Stimulated activated CD4-positive, alpha-beta T cell treated with anti-CD3 and anti-CD28 coated beads, Interleukin-2, amount 100 ng/mL, for 48 hours (primary cell): Measurements from ENCODE around the gene FNDC3A.

Experiments
- DNase-seq, 2 donors: peaks; one replicate each; pipeline ENCODE4 v3.0.0-alpha.2; 2020

The FNDC3A gene, protein sequence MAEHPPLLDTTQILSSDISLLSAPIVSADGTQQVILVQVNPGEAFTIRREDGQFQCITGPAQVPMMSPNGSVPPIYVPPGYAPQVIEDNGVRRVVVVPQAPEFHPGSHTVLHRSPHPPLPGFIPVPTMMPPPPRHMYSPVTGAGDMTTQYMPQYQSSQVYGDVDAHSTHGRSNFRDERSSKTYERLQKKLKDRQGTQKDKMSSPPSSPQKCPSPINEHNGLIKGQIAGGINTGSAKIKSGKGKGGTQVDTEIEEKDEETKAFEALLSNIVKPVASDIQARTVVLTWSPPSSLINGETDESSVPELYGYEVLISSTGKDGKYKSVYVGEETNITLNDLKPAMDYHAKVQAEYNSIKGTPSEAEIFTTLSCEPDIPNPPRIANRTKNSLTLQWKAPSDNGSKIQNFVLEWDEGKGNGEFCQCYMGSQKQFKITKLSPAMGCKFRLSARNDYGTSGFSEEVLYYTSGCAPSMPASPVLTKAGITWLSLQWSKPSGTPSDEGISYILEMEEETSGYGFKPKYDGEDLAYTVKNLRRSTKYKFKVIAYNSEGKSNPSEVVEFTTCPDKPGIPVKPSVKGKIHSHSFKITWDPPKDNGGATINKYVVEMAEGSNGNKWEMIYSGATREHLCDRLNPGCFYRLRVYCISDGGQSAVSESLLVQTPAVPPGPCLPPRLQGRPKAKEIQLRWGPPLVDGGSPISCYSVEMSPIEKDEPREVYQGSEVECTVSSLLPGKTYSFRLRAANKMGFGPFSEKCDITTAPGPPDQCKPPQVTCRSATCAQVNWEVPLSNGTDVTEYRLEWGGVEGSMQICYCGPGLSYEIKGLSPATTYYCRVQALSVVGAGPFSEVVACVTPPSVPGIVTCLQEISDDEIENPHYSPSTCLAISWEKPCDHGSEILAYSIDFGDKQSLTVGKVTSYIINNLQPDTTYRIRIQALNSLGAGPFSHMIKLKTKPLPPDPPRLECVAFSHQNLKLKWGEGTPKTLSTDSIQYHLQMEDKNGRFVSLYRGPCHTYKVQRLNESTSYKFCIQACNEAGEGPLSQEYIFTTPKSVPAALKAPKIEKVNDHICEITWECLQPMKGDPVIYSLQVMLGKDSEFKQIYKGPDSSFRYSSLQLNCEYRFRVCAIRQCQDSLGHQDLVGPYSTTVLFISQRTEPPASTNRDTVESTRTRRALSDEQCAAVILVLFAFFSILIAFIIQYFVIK

DNA sequence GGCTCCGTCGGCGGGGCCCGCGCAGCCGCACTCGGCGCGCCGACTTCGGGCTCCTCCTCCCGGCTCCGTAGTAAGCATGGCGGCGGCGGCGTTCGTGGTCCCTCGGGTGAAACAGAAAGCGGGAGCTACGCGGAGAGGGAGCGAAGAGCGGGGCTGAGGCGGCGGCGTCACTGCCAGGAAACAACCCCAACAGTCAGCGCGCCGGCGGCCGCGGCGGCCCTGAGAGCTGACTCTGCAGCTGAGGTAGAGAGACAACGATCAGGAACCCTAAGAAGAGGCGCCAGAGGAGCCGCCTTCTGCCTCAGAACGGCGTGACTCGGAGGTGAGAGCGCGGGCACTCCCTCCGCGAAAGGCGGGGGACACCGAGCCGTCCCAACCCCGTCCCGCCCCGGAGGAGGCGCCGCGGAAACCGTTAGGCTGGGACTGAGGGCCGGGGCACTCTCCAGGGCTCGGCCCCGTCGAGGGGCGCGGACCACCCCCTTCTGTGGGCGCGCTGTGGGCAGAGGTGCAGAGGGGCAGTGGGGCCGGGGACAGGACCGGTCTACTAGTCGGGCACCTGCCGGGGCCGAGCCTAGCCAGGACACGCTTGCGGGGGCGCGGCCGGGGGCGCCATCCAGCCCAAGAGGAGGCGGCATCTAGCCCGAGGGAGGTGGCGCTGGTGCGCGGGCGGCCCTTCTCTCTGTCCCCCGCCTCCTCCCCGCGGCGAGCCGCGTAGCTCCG is at the start of gene FNDC3A:
FNDC3A (plus strand) TSS at position 57 of the 720 bp plus-strand sequence. CDS start 30,279 bp downstream, outside the sequence.
- peak; percentile 75 to 82 for DNase-seq

DNA sequence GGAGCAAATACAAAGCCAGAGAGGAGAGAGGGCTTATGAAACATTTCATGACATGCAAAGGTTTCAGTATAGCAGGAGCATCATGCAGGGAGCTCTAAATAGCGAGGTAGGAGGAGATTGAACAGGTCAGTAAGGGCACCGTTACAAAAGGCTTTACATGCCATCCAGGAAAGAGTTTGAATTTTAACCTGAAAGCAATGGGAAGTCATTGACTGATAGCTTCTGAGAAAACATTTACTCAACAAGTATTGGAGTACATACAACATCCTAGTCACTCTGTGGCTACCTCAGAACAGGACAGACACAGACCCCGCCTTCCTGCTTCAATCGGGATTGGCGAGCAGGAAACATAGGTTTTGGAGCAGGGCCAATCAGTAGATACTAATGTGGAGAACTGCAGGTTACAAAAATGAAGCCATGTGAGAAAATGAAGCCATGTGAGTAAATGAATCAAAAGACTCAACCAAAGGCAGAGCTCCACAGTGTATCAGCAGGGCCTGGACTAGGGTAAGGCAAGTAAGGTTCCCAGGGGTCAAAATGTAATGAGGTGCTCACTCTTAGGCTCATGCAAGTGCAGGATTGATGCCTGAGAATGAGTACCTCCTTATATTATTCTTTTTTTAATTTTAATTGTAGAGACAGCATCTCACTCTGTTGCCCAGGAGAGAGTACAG is 46.8 kb upstream of the FNDC3A start:
- no peak for DNase-seq

DNA sequence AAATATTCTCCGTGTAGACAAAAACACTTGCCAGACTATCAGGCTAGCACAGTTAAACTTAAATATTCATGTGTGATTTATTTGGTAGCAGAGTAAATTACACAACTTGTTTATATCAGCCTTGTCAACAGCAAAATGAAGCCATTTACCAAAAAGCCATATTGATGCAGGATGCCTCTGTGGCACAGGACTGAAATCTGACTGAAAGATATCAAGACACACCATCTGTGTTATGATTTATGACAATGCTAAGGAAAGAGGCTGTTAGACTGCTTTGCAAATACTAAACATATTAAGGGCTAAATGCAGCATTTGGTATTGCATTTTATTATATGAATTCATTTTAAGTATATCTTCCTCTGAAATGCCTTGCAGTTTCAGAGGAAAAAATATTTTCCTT is 44.8 kb upstream of the FNDC3A start:
- no peak for DNase-seq

DNA sequence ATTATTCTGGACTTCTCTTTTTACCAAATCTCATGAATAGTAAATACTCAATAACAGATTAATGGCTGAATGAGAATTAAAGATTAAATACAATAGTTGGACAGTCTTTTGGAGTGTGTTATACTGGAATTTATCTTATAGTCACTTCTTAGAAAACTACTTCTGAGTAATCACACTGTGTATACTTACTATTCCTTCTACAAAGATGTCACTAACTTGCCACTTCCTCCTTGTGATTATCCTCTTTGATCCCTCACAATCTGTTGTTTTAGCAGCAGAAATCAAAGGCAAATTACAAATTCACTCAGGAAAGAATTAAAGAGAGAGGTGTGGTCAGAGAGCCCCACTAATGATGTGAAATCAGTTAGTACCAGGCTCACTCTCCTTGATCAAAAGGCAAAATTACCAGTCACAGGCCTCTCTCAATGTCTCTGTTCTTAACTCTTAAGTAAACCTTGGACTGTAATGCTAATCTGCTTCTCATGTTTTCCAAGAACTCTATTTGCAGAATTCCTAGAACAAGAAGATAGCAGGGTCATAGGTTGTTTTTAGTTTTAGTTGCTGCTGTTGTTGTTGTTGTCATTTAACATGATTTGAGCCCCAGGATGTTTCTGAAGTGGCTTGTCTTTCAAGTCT is 37.3 kb upstream of the FNDC3A start:
- DNase-seq = no peak

DNA sequence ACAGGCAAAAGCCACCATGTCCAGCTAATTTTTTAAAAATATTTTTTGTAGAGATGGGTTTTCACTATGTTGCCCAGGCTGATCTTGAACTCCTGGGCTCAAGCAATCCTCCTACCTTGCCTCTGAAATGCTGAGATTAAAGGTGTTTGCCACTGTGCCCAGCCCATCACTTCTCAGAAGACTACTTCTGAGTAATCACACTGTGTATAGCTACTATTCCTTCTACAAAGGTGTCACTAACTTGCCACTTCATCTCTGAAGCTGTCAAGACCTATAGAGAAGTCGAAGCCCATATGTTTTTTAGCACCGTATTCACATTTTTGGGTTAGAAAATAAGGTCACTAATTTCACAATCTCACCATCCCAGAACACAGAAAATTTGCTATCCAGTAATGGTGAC is 36.0 kb upstream of the FNDC3A start:
- DNase-seq = no peak

DNA sequence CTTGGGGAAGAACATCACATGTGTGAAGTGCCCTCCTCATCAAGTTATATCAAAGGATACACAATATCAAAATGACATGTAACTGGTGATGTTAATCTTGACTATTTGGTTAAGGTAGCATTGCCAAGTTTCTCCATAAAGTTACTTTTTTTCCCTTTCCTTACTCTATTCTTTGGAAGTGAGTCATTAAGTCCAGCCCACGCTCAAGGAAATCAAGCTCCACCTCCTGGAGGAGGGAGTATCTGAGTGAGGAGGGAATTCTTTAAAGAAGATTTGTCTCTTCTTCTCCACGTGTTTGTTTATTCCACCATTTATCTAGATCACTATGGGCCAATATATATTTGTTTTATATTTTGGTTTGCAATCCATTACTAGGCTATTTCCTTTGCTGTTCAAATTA is 33.6 kb upstream of the FNDC3A start:
- no peak for DNase-seq

DNA sequence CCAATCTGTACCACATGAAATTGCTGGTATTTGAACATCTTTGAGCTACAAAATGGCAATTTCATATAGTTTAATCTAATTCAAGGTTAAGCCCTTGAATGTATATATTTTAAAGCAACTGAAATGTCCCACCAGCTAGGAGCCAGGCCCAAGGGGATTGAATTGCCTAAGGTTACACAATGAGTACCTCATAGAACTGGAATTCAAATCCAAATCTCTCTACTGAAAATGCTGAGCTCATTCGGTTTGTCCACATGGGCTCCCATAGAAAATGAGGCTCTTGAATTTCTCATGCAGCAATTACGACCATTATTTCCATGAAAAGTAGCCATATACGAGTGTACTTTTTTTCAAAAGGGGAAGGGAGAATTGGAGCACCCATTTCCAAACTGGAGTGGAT is 31.5 kb upstream of the FNDC3A start:
- no peak for DNase-seq

DNA sequence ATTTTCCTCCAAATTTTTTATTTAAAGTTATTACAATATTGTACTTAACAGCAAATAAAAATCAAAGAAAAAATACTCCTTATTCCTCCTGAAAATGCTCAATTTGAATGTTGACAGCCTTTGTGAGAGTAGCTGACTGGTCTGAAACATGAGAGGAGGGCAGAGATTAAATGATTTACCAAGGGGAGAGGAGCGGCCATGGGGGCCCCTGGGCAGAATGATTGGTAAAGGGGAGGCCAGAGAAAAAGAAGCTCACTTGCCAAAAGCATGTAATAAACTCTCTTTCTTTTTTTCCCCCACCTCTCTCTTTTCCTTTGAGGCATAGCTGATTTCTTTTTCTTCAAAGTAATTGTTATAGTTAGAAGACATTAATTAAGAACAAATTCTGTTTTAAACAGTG is 30.1 kb upstream of the FNDC3A start:
- no peak for DNase-seq

DNA sequence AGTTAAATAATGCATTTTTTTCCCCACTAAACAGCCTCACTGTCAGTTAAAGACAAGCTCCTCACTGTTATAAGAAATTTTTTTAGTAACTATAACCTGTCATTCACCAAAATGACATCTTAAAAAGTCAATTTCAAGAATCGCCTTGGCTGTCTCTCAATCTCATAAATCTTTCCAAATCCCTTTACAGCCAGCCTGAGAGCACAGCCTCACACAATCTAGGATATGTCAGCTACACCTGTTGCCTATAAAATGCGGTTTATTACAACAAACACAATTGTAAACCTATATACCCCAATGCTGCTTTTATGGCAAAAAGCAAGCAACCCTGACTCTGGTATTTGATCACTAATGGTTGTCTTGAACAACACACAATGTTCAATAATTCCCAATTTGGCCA is 29.5 kb upstream of the FNDC3A start:
- no peak for DNase-seq

DNA sequence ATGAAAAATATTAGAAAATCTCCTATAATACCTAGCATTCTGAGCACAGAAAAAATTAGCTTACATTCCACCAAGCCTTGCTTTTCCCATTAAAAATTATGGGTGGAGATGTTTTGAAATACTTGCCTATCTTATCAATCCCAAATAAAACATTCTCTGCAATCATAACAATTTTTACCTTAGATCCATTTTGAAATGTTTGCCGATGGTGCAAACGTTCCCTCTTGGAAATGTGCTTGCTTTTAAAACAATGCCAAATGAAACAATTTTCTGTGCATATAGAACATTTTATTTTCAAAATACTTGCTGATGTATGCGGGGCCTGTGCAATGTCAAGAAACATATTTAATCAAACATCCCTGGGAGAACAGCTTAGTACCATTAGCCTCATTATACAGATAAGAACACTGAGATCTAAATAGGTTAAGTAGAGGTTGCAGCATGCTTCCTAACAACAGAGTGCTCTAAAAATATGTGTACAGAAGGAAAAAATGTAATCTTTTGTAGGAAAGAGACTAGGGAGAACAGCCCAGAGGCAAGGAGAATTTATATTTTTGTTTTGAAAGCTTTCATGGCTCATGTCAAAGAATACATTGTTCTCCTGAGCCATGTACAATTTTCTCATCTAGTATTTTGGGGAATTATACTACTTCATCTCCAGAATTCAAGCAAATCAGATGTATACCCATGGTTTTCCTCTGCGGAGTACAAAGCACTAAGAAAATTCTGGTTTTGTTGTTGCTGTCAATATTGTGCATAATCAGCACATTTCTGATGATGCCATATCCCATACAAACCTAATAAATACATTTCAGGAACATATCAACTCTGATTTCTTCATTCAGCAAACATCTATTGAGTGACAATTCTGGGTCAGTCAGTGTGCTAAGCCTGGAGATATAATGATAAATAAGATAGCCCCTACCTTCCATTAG is 25.9 kb upstream of the FNDC3A start:
- no peak for DNase-seq

DNA sequence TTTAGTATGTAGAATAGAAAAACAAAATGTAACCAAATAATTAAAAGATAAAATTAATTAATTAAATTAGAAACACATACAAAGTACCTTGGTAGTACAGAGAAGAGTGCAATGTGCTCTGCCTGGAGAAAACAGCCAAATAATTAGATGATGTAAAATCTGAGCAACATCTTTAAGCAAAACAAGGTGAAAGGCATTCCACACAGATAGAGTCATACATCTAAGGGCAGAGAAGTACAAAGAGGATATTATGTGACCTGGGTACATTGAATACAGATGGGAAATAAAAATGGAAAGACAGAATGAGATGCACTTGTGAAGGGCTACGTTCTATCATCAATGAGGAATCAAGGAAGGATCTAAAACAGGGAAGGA is 25.2 kb upstream of the FNDC3A start:
- DNase-seq = no peak

DNA sequence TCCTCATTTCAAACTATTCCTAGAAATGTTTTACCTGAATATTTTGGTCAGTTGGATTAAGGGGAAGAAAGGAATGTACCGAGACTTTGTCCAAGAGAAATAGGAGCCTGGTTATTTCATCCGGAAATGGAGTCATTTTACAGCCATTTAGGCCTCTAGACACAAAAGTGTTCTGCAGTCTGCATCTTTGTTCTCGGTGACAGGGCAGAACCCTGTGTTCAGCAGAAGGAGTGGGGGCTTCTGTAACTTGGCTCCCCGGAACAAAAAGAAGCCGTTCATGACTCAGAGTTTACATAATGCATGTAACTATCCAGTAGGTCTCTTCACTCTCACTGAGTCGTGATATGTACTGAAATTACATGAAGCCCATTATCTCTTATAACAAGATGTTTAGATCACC is 21.6 kb upstream of the FNDC3A start:
- no peak for DNase-seq

DNA sequence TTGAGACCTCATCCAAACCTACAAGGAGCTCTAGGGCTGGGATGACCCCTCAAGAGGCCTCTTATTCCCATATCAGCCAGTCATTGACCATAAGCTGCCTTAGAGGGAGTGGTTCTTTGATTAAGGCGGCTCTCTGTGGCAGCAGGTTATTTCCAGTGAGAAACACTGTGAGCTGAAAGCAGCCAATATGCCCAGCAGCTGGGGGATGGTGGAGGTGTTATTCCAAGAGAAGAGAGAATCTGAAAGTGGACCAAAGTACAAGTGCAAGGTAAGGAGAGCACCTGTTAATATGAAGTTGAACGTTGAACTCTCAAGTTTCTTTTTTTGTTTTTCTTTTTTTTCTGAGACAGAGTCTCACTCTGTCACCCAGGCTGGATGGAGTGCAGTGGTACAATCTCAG is 20.2 kb upstream of the FNDC3A start:
- DNase-seq = no peak

DNA sequence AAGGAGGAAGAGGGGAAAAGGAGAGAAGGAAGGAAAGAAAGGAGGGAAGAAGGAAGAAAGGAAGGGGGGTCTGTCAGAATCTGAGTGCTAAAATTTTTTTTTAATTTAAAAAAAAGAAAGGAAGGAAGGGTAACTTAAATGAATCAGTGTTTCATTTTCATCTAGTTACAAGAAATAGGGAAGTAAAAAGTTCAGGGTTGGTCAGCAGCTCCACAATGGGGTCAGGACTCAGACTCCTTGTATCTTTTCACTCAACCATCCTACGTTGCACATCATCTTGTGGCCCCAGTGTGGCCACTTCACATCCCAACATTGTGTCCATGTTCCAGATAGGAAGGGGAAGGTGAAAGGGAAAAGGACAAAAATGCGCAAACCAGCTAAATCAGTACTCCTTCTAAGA is 14.3 kb upstream of the FNDC3A start:
- no peak for DNase-seq

DNA sequence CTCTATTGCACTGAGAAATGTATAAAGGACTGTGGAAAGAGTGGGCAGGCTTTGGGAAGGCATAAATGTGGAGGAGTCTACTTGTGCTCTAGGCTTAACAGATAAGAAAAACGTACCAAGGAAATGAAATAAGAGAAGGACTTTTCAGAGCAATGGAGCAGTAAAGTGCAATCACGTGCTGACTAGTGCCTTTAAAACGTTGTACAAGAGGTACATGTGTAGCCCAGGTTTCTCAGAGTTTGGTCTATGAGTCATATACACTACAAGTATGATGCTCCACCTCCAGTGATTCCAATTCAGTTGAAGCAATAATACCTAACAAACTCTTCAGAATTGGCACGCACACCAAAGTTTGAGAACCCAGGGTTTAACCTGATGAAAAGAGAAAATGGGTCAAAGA is 13.4 kb upstream of the FNDC3A start:
- no peak for DNase-seq

DNA sequence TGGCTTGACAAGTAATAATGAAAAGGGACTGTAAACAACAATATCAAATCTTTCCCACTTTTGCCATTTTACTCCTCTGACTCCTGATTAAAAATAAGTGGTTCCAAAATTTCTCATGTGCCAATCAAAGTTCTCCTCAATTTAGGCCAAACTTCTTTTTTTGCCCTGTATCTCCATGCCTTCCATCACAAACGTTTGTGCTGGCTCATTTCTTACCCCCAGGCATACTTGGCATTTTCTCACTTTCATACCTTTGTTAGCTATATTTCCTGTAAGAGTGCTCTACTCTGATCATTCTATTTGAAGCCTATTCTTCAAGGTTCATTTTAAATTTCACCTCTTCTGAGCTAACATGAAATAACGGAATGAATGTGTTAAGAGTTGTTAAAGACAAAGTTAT is 10.0 kb upstream of the FNDC3A start:
- no peak for DNase-seq

DNA sequence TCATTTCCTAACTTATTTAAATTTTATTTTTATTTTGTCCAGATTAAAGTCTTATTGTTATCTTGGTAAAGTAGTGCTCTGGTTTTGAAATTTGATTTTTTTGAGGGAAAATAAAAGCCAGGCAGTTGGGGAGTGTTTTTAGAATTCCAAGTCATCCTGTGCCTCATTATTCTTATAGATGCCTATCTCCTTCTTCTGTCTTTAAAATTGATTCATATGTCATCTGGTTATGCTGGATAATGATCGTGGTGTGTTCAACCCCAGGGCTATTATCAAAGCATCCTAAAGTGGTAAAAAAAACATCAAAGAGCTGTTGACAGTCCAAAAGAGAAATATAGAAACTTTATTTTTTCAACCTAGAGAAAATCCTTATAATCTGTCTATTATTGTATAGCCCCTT is 6.0 kb upstream of the FNDC3A start:
- DNase-seq = no peak

DNA sequence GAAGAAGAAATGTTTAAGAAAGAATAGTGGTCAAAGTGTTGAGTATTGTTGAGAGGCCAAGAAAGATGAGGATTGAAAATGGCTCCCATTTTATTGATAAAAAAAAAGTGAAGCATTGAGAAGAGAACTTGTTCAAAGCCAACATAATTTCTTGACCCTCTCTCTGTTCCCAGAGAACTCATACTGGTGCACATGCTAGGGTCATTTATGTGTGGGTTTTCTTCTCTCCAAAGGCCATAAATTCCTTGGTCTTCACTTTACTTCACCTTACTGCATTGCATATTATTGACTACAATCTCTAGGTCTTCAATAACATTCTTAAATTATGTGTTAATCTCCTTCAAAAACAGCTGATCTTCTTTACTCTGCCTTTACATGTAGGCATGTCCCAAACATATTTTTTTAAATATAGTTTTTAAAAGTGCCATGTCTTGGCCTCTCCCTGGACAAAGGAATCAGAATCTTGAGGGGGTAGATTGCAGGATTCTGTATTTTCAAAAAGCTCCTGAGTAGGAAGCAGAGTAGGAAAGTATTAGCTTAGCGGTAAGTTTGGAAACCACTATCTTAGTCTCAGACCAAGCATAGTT is 1.8 kb upstream of the FNDC3A start:
- DNase-seq = no peak

DNA sequence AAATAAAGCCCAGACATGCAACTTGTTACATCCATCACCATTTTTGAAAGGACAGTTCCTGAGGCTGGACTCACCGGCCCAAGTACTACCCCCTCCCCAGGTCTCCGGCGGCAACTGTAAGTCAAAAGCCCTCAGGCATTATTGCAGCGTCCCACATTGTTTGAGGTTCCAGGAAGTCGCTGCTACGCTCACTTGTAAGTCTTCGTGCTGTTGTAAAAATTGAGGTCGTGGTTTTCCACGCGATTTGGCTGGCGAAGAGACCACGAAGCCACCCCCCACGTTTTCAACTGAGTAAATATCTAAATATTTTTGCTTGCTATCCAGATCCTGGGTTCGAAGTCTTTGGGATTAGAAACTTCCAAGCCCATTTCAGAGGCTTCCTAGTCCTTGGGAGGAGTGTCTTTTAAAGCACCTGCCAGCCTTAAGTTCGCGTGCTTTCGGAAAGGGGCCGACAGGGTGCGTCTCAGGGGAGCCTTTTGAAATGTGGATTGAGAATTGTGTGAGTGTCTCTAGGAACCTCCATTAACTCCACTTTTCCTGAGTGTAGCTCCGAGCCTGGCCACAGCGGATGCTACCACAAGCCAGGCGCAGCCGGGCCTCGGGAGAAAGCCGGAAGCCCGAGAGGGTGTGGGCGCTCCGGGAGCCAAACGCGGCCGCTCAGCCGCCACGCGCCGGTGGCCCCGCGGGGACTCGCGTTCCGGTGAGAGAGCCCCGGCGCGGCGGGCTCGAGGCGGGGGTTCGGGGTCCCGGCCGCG is 434 bp upstream of the FNDC3A start:
- peak; percentile 23 to 44 for DNase-seq
